ENCODE data around the gene ELOVL2. TPM values are rescaled to one million over a fixed set of nuclear protein-coding genes. Genes with fewer than 3 reads are reported as not detected.
A peak's percentile ranks its signal among the peaks of the same experiment; 100 is the strongest.

Gene ELOVL2
- total RNA-seq, 1 donor from 2014 or later, result not detected

GRCh38 chr6:11033825-11034224 is 10.3 kb downstream of the ELOVL2 start:
- Mint-ChIP-seq H3K4me1 (no peaks in the 10 kb centered on the region), H3K9me3 (no peaks in the 10 kb centered on the region), H3K27ac (no peak overlapping the region), H3K27me3 (peaks cover 46% of the 10 kb centered on the region), H3K4me3 (no peak overlapping the region), H3K36me3 (ENCODE audit: low read depth) (no peaks in the 10 kb centered on the region)
- ChIA-PET CTCF (no interaction called here), POLR2A (no interaction called here)
- no peak for TF ChIP-seq CTCF (IDR thresholded peaks at IDR 0.05)
- ATAC-seq (ENCODE audit: low read depth) (no peak), DNase-seq (no peak)
- intact Hi-C loops (cut with micrococcal nuclease), result no loop called here

GRCh38 chr6:11030904-11031303 is 13.2 kb downstream of the ELOVL2 start:
- H3K4me3 Mint-ChIP-seq, result no peak overlapping the region
- DNase-seq (no peak), ATAC-seq (ENCODE audit: low read depth) (no peak)
- H3K27me3 Mint-ChIP-seq, result peaks cover 53% of the 10 kb centered on the region
- intact Hi-C loops (cut with micrococcal nuclease), result no loop called here
- TF ChIP-seq CTCF (IDR thresholded peaks at IDR 0.05), result no peak
- CTCF ChIA-PET, result no interaction called here
- no peak overlapping the region for H3K27ac Mint-ChIP-seq
- peaks cover 7% of the 10 kb centered on the region for H3K4me1 Mint-ChIP-seq
- POLR2A ChIA-PET, result no interaction called here
- H3K36me3 Mint-ChIP-seq (ENCODE audit: low read depth), result no peaks in the 10 kb centered on the region
- H3K9me3 Mint-ChIP-seq, result no peaks in the 10 kb centered on the region

GRCh38 chr6:11028959-11029358 is 15.1 kb downstream of the ELOVL2 start:
- ATAC-seq (ENCODE audit: low read depth), result no peak
- H3K27me3 Mint-ChIP-seq, result peaks cover 43% of the 10 kb centered on the region

GRCh38 chr6:11027565-11028110 is 16.5 kb downstream of the ELOVL2 start:
- H3K4me3 Mint-ChIP-seq, result no peak overlapping the region
- H3K9me3 Mint-ChIP-seq, result no peaks in the 10 kb centered on the region
- DNase-seq, result no peak
- ChIA-PET POLR2A (no interaction called here), CTCF (interaction anchor here (0.7 to 1.5 kb wide), 2 partner anchors 16 to 120 kb away, joined by 3 read pairs; no protein-coding TSS in a partner anchor)
- H3K27ac Mint-ChIP-seq, result no peak overlapping the region
- TF ChIP-seq CTCF (IDR thresholded peaks at IDR 0.05), result no peak
- H3K4me1 Mint-ChIP-seq, result peaks cover 9% of the 10 kb centered on the region
- H3K36me3 Mint-ChIP-seq (ENCODE audit: low read depth), result no peaks in the 10 kb centered on the region
- H3K27me3 Mint-ChIP-seq, result peaks cover 39% of the 10 kb centered on the region
- no peak for ATAC-seq (ENCODE audit: low read depth)
- intact Hi-C loops (cut with micrococcal nuclease), result no loop called here

More at GRCh38 chr6:11028959-11029358, 15.1 kb downstream of the ELOVL2 start:
- H3K9me3 Mint-ChIP-seq, result no peaks in the 10 kb centered on the region
- peaks cover 9% of the 10 kb centered on the region for H3K4me1 Mint-ChIP-seq
- no peaks in the 10 kb centered on the region for H3K36me3 Mint-ChIP-seq (ENCODE audit: low read depth)
- POLR2A ChIA-PET, result no interaction called here
- intact Hi-C loops (cut with micrococcal nuclease), result no loop called here
- no peak overlapping the region for H3K27ac Mint-ChIP-seq
- CTCF ChIA-PET, result no interaction called here
- TF ChIP-seq CTCF (IDR thresholded peaks at IDR 0.05), result no peak
- no peak overlapping the region for H3K4me3 Mint-ChIP-seq
- no peak for DNase-seq

GRCh38 chr6:11025921-11026635 is 18.0 kb downstream of the ELOVL2 start:
- POLR2A ChIA-PET, result no interaction called here
- H3K27me3 Mint-ChIP-seq, result peaks cover 36% of the 10 kb centered on the region
- H3K36me3 Mint-ChIP-seq (ENCODE audit: low read depth), result no peaks in the 10 kb centered on the region

More at GRCh38 chr6:11025921-11026635, 18.0 kb downstream of the ELOVL2 start:
- DNase-seq, result no peak
- TF ChIP-seq CTCF (IDR thresholded peaks at IDR 0.05), result no peak
- H3K4me1 Mint-ChIP-seq, result peaks cover 9% of the 10 kb centered on the region
- no peak overlapping the region for H3K27ac Mint-ChIP-seq
- peak; percentile 72 for ATAC-seq (ENCODE audit: low read depth)
- peak overlapping the region; percentile 64 for H3K4me3 Mint-ChIP-seq
- intact Hi-C loops (cut with micrococcal nuclease), result no loop called here
- CTCF ChIA-PET, result interaction anchor here (1.5 kb wide), 1 partner anchor 15 kb away, joined by 3 read pairs; no protein-coding TSS in a partner anchor
- H3K9me3 Mint-ChIP-seq, result no peaks in the 10 kb centered on the region

All from activated B cell treated with CpG ODN at 0.5 μM for 24 hours (primary cell).